Measurements from ENCODE around the gene RNF166.

Gene RNF166

DNA sequence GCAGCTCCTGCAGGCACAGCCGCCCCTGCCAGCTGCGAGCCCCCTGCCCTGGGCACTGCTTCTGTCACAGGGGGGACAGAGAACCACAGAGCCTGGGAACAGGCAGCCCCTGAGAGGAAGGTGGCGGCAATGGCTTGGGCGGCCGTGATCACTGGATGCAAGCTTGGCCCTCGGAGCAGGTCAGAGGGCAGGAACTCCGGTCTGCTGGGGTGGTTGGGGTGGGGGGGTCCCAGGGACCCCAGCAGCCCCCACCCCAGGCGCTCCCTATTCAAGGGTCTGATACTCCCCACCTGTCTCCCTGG, 53.5 kb downstream of the RNF166 start:
- Histone ChIP-seq H3K27me3 (ENCODE audit: insufficient read depth, insufficient read length) (no peaks in the 10 kb centered on the region), H3K9ac (ENCODE audit: insufficient read length, low read depth) (no peak overlapping the region), H3K4me3 (ENCODE audit: insufficient read length, low read depth) (no peak overlapping the region), H3K36me3 (ENCODE audit: insufficient read depth, insufficient read length, low read length) (peaks cover 74% of the 10 kb centered on the region), H3K4me1 (ENCODE audit: insufficient read depth, insufficient read length) (peaks cover 21% of the 10 kb centered on the region), H3K9me3 (ENCODE audit: insufficient read depth, low read length) (no peaks in the 10 kb centered on the region)
- no peak for DNase-seq (ENCODE audit: low read depth, low spot score)
- TF ChIP-seq YY1 (IDR thresholded peaks at IDR 0.05; ENCODE audit: insufficient read depth, insufficient read length) (no peak), SUZ12 (IDR thresholded peaks at IDR 0.05; ENCODE audit: extremely low read depth, insufficient read depth, insufficient read length) (no peak), ZNF274 (IDR thresholded peaks at IDR 0.05; ENCODE audit: low read depth, low read length) (no peak)

DNA sequence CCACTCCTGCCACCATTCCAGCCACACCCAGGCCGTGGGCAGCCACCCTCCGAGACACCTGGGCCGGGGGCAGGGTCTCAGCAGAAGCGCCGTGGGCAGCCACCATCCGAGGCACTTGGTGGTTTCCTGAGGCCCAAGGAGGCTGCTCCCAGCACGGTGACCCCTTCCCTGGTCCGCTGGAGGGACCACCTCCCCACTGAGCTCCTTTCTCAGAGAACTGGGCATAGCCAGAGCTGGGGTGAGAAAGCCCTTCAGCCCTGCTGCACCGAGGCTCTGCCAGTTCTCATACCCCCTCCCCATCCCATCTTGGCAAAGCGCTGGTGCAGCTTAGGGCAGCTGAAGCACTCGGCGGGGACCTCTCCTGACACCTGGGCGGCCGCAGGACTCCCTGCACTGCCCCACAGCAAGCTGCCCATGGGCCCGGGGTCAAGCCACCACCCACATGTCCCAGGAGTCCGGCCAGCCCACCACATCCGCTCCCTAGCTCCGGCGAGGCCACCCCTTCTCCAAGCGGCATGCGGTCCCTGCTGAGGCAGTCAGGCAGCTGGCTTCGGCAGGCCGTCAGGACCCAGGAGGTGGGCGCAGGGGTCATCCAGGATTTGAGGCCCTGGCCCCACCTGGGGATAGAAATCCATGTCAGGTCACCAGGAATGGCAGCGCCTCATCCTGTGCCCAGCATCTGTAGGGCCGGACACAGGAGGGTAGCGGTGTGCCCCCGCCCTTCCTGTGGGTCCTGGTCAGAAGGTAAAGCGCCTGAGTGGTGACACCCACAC, 54.0 kb downstream of the RNF166 start:
- TF ChIP-seq ZNF274 (IDR thresholded peaks at IDR 0.05; ENCODE audit: low read depth, low read length) (no peak), YY1 (IDR thresholded peaks at IDR 0.05; ENCODE audit: insufficient read depth, insufficient read length) (no peak)
- Histone ChIP-seq H3K27me3 (ENCODE audit: insufficient read depth, insufficient read length) (no peaks in the 10 kb centered on the region), H3K36me3 (ENCODE audit: insufficient read depth, insufficient read length, low read length) (peaks cover 73% of the 10 kb centered on the region), H3K4me1 (ENCODE audit: insufficient read depth, insufficient read length) (peaks cover 24% of the 10 kb centered on the region), H3K9ac (ENCODE audit: insufficient read length, low read depth) (no peak overlapping the region), H3K4me3 (ENCODE audit: insufficient read length, low read depth) (no peak overlapping the region), H3K9me3 (ENCODE audit: insufficient read depth, low read length) (no peaks in the 10 kb centered on the region)
- DNase-seq (ENCODE audit: low read depth, low spot score): no peak

DNA sequence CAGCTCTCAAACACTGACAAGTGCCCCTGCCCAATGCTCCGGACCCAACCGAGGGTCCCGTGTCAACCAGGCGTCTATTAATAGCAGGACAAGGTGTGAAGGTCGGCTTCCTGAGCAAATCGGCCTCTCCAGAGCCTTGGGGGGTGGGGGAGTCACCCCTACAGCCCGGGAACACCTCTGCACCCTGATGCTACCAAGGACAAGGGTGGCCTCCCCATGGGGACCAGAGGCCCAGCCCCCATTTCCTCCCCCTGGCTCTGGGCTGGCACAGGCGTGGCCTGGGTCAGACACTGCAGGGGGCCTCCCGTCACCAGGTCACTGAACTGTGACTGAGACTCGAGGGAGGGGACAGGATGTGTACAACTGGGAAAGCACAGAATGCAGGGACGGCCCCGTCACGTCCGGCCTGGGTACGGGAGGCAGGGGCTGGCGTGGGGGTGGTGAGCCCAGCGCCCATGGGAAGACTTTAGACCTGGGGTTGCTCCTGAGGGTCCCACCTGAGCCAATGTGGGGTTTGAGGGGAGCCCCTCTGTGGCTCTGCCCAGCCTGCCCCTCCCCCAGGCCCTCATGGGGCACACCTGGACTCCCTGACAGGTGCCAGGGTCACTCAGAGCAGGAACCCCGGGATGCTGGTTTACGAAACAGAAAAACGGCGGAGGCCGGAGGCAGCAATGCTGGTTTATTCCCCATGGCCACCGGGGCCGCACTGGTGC, 54.8 kb downstream of the RNF166 start:
- TF ChIP-seq SUZ12 (IDR thresholded peaks at IDR 0.05; ENCODE audit: extremely low read depth, insufficient read depth, insufficient read length): no peak
- no peak for TF ChIP-seq YY1 (IDR thresholded peaks at IDR 0.05; ENCODE audit: insufficient read depth, insufficient read length)
- TF ChIP-seq ZNF274 (IDR thresholded peaks at IDR 0.05; ENCODE audit: low read depth, low read length): no peak
- H3K36me3 ChIP-seq (ENCODE audit: insufficient read depth, insufficient read length, low read length): peaks cover 70% of the 10 kb centered on the region
- peaks cover 23% of the 10 kb centered on the region for H3K4me1 ChIP-seq (ENCODE audit: insufficient read depth, insufficient read length)
- no peaks in the 10 kb centered on the region for H3K9me3 ChIP-seq (ENCODE audit: insufficient read depth, low read length)
- H3K9ac ChIP-seq (ENCODE audit: insufficient read length, low read depth): peak overlapping the region; percentile 81
- no peak for DNase-seq (ENCODE audit: low read depth, low spot score)
- H3K4me3 ChIP-seq (ENCODE audit: insufficient read length, low read depth): peak overlapping the region; percentile 30
- no peaks in the 10 kb centered on the region for H3K27me3 ChIP-seq (ENCODE audit: insufficient read depth, insufficient read length)

- Histone ChIP-seq H3K4me1 (ENCODE audit: insufficient read depth, insufficient read length) (peaks cover 18% of the 10 kb centered on the region), H3K9ac (ENCODE audit: insufficient read length, low read depth) (peak within 1 kb of the TSS; percentile 94), H3K9me3 (ENCODE audit: insufficient read depth, low read length) (no peaks in the 10 kb centered on the region), H3K27me3 (ENCODE audit: insufficient read depth, insufficient read length) (no peaks in the 10 kb centered on the region), H3K36me3 (ENCODE audit: insufficient read depth, insufficient read length, low read length) (peaks cover 70% of the 10 kb centered on the region), H3K4me3 (ENCODE audit: insufficient read length, low read depth) (peak within 1 kb of the TSS; percentile 76)
- DNase-seq (ENCODE audit: low read depth, low spot score): no peak
- TF ChIP-seq YY1 (IDR thresholded peaks at IDR 0.05; ENCODE audit: insufficient read depth, insufficient read length): no peak
- no peak for TF ChIP-seq SUZ12 (IDR thresholded peaks at IDR 0.05; ENCODE audit: extremely low read depth, insufficient read depth, insufficient read length)
- TF ChIP-seq ZNF274 (IDR thresholded peaks at IDR 0.05; ENCODE audit: low read depth, low read length): no peak
These were observed 55.4 kb downstream of the RNF166 start, which contains the start of gene CYBA for GRCh38 chr16:88650749-88651275. Gene CYBA, minus strand, starts transcription at chr16:88651053. Its CDS starts 40 bp downstream, at chr16:88651013.

DNA sequence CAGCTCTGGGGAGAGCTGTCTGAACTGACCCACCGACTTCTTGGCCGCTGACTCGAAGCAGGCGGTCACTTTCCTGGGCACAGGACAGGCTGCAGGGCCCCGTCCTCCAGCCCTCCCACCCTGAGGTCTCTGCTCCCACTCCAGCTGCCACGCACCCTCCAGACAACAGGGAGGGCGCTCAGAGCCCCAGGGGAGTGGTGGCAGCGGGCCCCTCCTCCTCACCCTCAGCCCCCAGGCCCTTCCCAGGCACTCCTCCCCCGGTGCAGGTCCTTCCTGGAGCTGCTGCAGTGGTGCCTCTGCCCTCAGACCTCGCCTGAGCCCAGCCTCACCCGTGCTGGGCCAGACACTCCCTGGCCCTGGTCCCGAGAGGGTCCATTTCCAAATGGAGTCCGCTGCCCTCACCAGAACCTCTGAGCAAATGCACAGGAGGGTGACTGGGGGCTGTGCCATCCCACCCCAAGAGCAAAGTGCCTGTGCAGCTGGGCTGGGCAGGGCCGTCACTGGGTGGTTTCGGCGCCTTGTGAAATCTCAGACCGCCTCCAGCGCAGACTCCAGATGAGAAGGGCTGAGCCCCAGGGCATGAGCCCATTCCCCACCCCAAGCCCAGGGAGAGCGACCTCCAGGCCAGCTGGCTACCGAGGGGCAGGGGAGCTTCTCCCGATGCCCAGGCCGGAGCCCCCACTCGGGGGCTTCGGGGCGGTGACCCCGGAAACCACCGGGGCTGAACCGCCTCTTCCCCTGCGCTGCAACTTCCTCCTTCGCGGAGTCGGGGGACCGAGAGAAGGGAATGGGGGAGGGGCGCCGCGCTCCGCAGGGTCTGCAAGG, 56.1 kb downstream of the RNF166 start:
- H3K36me3 ChIP-seq (ENCODE audit: insufficient read depth, insufficient read length, low read length): peaks cover 70% of the 10 kb centered on the region
- H3K4me3 ChIP-seq (ENCODE audit: insufficient read length, low read depth): peak overlapping the region; percentile 76
- TF ChIP-seq ZNF274 (IDR thresholded peaks at IDR 0.05; ENCODE audit: low read depth, low read length): no peak
- no peak for TF ChIP-seq YY1 (IDR thresholded peaks at IDR 0.05; ENCODE audit: insufficient read depth, insufficient read length)
- no peak for TF ChIP-seq SUZ12 (IDR thresholded peaks at IDR 0.05; ENCODE audit: extremely low read depth, insufficient read depth, insufficient read length)
- peak overlapping the region; percentile 94 for H3K9ac ChIP-seq (ENCODE audit: insufficient read length, low read depth)
- H3K4me1 ChIP-seq (ENCODE audit: insufficient read depth, insufficient read length): peaks cover 17% of the 10 kb centered on the region
- H3K27me3 ChIP-seq (ENCODE audit: insufficient read depth, insufficient read length): no peaks in the 10 kb centered on the region
- no peak for DNase-seq (ENCODE audit: low read depth, low spot score)
- no peaks in the 10 kb centered on the region for H3K9me3 ChIP-seq (ENCODE audit: insufficient read depth, low read length)

GRCh38 chr16:88649195-88649923, 56.8 kb downstream of the RNF166 start:
- TF ChIP-seq ZNF274 (IDR thresholded peaks at IDR 0.05; ENCODE audit: low read depth, low read length) (no peak), YY1 (IDR thresholded peaks at IDR 0.05; ENCODE audit: insufficient read depth, insufficient read length) (no peak), SUZ12 (IDR thresholded peaks at IDR 0.05; ENCODE audit: extremely low read depth, insufficient read depth, insufficient read length) (no peak)
- H3K4me1 ChIP-seq (ENCODE audit: insufficient read depth, insufficient read length): peaks cover 17% of the 10 kb centered on the region
- peak overlapping the region; percentile 76 for H3K4me3 ChIP-seq (ENCODE audit: insufficient read length, low read depth)
- peak overlapping the region; percentile 94 for H3K9ac ChIP-seq (ENCODE audit: insufficient read length, low read depth)
- peaks cover 67% of the 10 kb centered on the region for H3K36me3 ChIP-seq (ENCODE audit: insufficient read depth, insufficient read length, low read length)
- H3K27me3 ChIP-seq (ENCODE audit: insufficient read depth, insufficient read length): no peaks in the 10 kb centered on the region
- DNase-seq (ENCODE audit: low read depth, low spot score): no peak
- H3K9me3 ChIP-seq (ENCODE audit: insufficient read depth, low read length): no peaks in the 10 kb centered on the region
